HEK293 (cell line): ENCODE measurements around the gene CFAP97D2.

Experiments used
- CTCF ChIA-PET: fragments of 350-600 bp; formaldehyde crosslinking; extraction: SDS; loops from one replicate; lab custom pipeline; 2021; ENCODE audit warnings: antibody characterized with exemption; lab: Yijun Ruan, JAX
- POLR2A ChIA-PET: fragments of 300-600 bp; formaldehyde crosslinking; extraction: SDS; loops from one replicate; lab custom pipeline; 2020; ENCODE audit warnings: antibody characterized with exemption, inconsistent platforms; lab: Yijun Ruan, JAX
- H3K27ac ChIP-seq: fragments of 200-500 bp; sonication (Bioruptor generic); 2 replicates; pipeline ENCODE4 v1.5.1; 2014; ENCODE audit warnings: low read depth, low read length, control low read depth, inconsistent platforms; ENCODE audit errors: extremely low read depth
- H3K36me3 ChIP-seq, 2 experiments: fragments of 200-500 bp in 1 of 2; sonication (Bioruptor generic) in 1 of 2; 1 replicate in 1 of 2; 2 replicates in 1 of 2; pipeline ENCODE4 v1.5.1; 2014 to 2017; ENCODE audit warnings: inconsistent platforms in 2 of 2, low read length in 2 of 2; ENCODE audit not compliant: control insufficient read depth in 2 of 2, insufficient read depth in 1 of 2
- H3K4me1 ChIP-seq: fragments of 200-500 bp; sonication (Bioruptor generic); 2 replicates; pipeline ENCODE4 v1.5.1; 2014; ENCODE audit warnings: mild to moderate bottlenecking, low read length, inconsistent platforms; ENCODE audit not compliant: control insufficient read depth, insufficient read depth
- H3K4me3 ChIP-seq: 2 replicates; pipeline ENCODE4 v1.5.1; 2011; ENCODE audit warnings: low read depth, mild to moderate bottlenecking, control low read depth, low read length, moderate library complexity
- H3K9me3 ChIP-seq: fragments of 200-500 bp; sonication (Bioruptor generic); 2 replicates; pipeline ENCODE4 v1.5.1; 2014; ENCODE audit warnings: low read depth, low read length, inconsistent platforms; ENCODE audit not compliant: control insufficient read depth, insufficient read depth
- AEBP2 ChIP-seq: fragments of 450-650 bp; formaldehyde crosslinking; IDR thresholded peaks from 2 replicates; pipeline ENCODE4 v1.5.1; 2016; ENCODE audit warnings: missing biosample characterization, missing genetic modification characterization, borderline replicate concordance
- BCL11A ChIP-seq: fragments of 450-650 bp; formaldehyde crosslinking; IDR thresholded peaks from 2 replicates; pipeline ENCODE4 v1.5.1; 2016; ENCODE audit warnings: low read depth, missing biosample characterization, missing genetic modification characterization
- GFI1B ChIP-seq: fragments of 450-650 bp; formaldehyde crosslinking; IDR thresholded peaks from 2 replicates; pipeline ENCODE4 v1.5.1; 2016; ENCODE audit warnings: missing biosample characterization, missing genetic modification characterization
- GLI2 ChIP-seq: fragments of 450-650 bp; formaldehyde crosslinking; IDR thresholded peaks from 2 replicates; pipeline ENCODE4; 2017; ENCODE audit warnings: missing biosample characterization, missing genetic modification characterization, low read depth, borderline replicate concordance
- PRDM4 ChIP-seq: fragments of 450-650 bp; formaldehyde crosslinking; IDR thresholded peaks from 2 replicates; pipeline ENCODE4 v1.5.1; 2017; ENCODE audit warnings: missing biosample characterization, missing genetic modification characterization
- PRDM6 ChIP-seq: fragments of 450-650 bp; formaldehyde crosslinking; IDR thresholded peaks from 2 replicates; pipeline ENCODE4 v1.5.1; 2017; ENCODE audit warnings: missing biosample characterization, missing genetic modification characterization
- SCRT2 ChIP-seq: fragments of 450-650 bp; formaldehyde crosslinking; IDR thresholded peaks from 2 replicates; pipeline ENCODE4 v1.5.1; 2016; ENCODE audit warnings: missing biosample characterization, missing genetic modification characterization
- SETDB1 ChIP-seq: IDR thresholded peaks from one replicate; pipeline ENCODE4 v1.6.1; 2017; ENCODE audit warnings: mild to moderate bottlenecking, low read length, moderate library complexity, mixed read lengths; ENCODE audit not compliant: insufficient read length
- ZBTB17 ChIP-seq: fragments of 450-650 bp; formaldehyde crosslinking; IDR thresholded peaks from 2 replicates; pipeline ENCODE4 v1.5.1; 2016; ENCODE audit warnings: missing biosample characterization, missing genetic modification characterization
- ZBTB8A ChIP-seq: fragments of 450-650 bp; formaldehyde crosslinking; IDR thresholded peaks from 2 replicates; pipeline ENCODE4 v1.5.1; 2016; ENCODE audit warnings: missing biosample characterization, missing genetic modification characterization
- ZNF132 ChIP-seq: fragments of 450-650 bp; formaldehyde crosslinking; IDR thresholded peaks from 2 replicates; pipeline ENCODE4 v1.5.1; 2017; ENCODE audit warnings: missing biosample characterization, missing genetic modification characterization, borderline replicate concordance
- ZNF155 ChIP-seq: fragments of 450-650 bp; formaldehyde crosslinking; IDR thresholded peaks from 2 replicates; pipeline ENCODE4 v1.5.1; 2016; ENCODE audit warnings: missing biosample characterization, missing genetic modification characterization
- ZNF157 ChIP-seq: fragments of 450-650 bp; formaldehyde crosslinking; IDR thresholded peaks from 2 replicates; pipeline ENCODE4 v1.5.1; 2016; ENCODE audit warnings: missing biosample characterization, missing genetic modification characterization
- ZNF169 ChIP-seq: fragments of 450-650 bp; formaldehyde crosslinking; IDR thresholded peaks from 2 replicates; pipeline ENCODE4 v1.5.1; 2016; ENCODE audit warnings: missing biosample characterization, missing genetic modification characterization
- ZNF19 ChIP-seq: fragments of 450-650 bp; formaldehyde crosslinking; IDR thresholded peaks from 2 replicates; pipeline ENCODE4; 2016; ENCODE audit warnings: missing biosample characterization, missing genetic modification characterization, low read depth
- ZNF202 ChIP-seq: fragments of 450-650 bp; formaldehyde crosslinking; IDR thresholded peaks from 2 replicates; pipeline ENCODE4 v1.5.1; 2016; ENCODE audit warnings: missing biosample characterization, missing genetic modification characterization, borderline replicate concordance
- ZNF23 ChIP-seq: fragments of 450-650 bp; formaldehyde crosslinking; IDR thresholded peaks from 2 replicates; pipeline ENCODE4 v1.5.1; 2016; ENCODE audit warnings: missing biosample characterization, missing genetic modification characterization, borderline replicate concordance
- ZNF239 ChIP-seq: fragments of 450-650 bp; formaldehyde crosslinking; IDR thresholded peaks from 2 replicates; pipeline ENCODE4 v1.5.1; 2016; ENCODE audit warnings: missing biosample characterization, missing genetic modification characterization
- ZNF324 ChIP-seq: fragments of 450-650 bp; formaldehyde crosslinking; IDR thresholded peaks from 2 replicates; pipeline ENCODE4 v1.5.1; 2016; ENCODE audit warnings: missing biosample characterization, missing genetic modification characterization
- ZNF362 ChIP-seq: fragments of 450-650 bp; formaldehyde crosslinking; IDR thresholded peaks from 2 replicates; pipeline ENCODE4 v1.5.1; 2016; ENCODE audit warnings: missing biosample characterization, missing genetic modification characterization
- ZNF404 ChIP-seq: fragments of 450-650 bp; formaldehyde crosslinking; IDR thresholded peaks from 2 replicates; pipeline ENCODE4 v1.5.1; 2017; ENCODE audit warnings: missing biosample characterization, missing genetic modification characterization
- ZNF423 ChIP-seq: fragments of 450-650 bp; formaldehyde crosslinking; IDR thresholded peaks from 2 replicates; pipeline ENCODE4 v1.5.1; 2016; ENCODE audit warnings: missing biosample characterization, missing genetic modification characterization
- ZNF449 ChIP-seq: fragments of 450-650 bp; formaldehyde crosslinking; IDR thresholded peaks from 2 replicates; pipeline ENCODE4 v1.5.1; 2017; ENCODE audit warnings: missing biosample characterization, mild to moderate bottlenecking, missing genetic modification characterization, moderate library complexity
- ZNF473 ChIP-seq: fragments of 450-650 bp; formaldehyde crosslinking; IDR thresholded peaks from 2 replicates; pipeline ENCODE4 v1.5.1; 2017; ENCODE audit warnings: missing biosample characterization, missing genetic modification characterization
- ZNF561 ChIP-seq: fragments of 450-650 bp; IDR thresholded peaks from 2 replicates; pipeline ENCODE4 v1.5.1; 2018; ENCODE audit warnings: missing biosample characterization, missing genetic modification characterization, borderline replicate concordance
- ZNF707 ChIP-seq: fragments of 450-650 bp; formaldehyde crosslinking; IDR thresholded peaks from 2 replicates; pipeline ENCODE4 v1.5.1; 2016; ENCODE audit warnings: missing biosample characterization, missing genetic modification characterization
- ZNF843 ChIP-seq: fragments of 450-650 bp; formaldehyde crosslinking; IDR thresholded peaks from 2 replicates; pipeline ENCODE4 v1.5.1; 2016; ENCODE audit warnings: missing biosample characterization, missing genetic modification characterization
- ZSCAN30 ChIP-seq: fragments of 450-650 bp; IDR thresholded peaks from 2 replicates; pipeline ENCODE4 v1.5.1; 2018; ENCODE audit warnings: missing biosample characterization, mild to moderate bottlenecking, missing genetic modification characterization, moderate library complexity
- ZSCAN4 ChIP-seq: fragments of 450-650 bp; formaldehyde crosslinking; IDR thresholded peaks from 2 replicates; pipeline ENCODE4 v1.5.1; 2017; ENCODE audit warnings: missing biosample characterization, missing genetic modification characterization

Gene CFAP97D2

GRCh38 chr13:114231886-114232285 is 52.8 kb downstream of the CFAP97D2 start:
- POLR2A ChIA-PET: no interaction called here
- CTCF ChIA-PET: no interaction called here
- H3K4me1 ChIP-seq: no peaks in the 10 kb centered on the region
- H3K4me3 ChIP-seq: no peak overlapping the region
- no peaks in the 10 kb centered on the region for H3K9me3 ChIP-seq
- H3K27ac ChIP-seq: no peak overlapping the region
- TF ChIP-seq ZBTB17 (tag by site-specific recombination) (no peak), ZBTB8A (tag by site-specific recombination) (no peak), ZNF202 (tag by site-specific recombination) (no peak), PRDM4 (tag by site-specific recombination) (no peak), SCRT2 (tag by site-specific recombination) (no peak), ZNF132 (tag by site-specific recombination) (no peak), ZSCAN4 (tag by site-specific recombination) (no peak), GFI1B (tag by site-specific recombination) (no peak), ZNF362 (no peak), ZNF155 (tag by site-specific recombination) (no peak), ZNF239 (tag by site-specific recombination) (no peak), GLI2 (tag by site-specific recombination) (no peak), SETDB1 (no peak), ZNF561 (tag by site-specific recombination) (no peak), PRDM6 (no peak), ZNF843 (tag by site-specific recombination) (no peak), ZNF324 (tag by site-specific recombination) (no peak), ZNF473 (tag by site-specific recombination) (no peak)
- H3K36me3 ChIP-seq: peaks cover 3% of the 10 kb centered on the region in 2 experiments; a peak in 2 of 3 replicates

GRCh38 chr13:114234266-114234644 is 55.2 kb downstream of the CFAP97D2 start:
- Histone ChIP-seq H3K36me3 (peaks cover 17 to 26% of the 10 kb centered on the region in 2 experiments), H3K4me3 (no peak overlapping the region), H3K4me1 (no peaks in the 10 kb centered on the region), H3K27ac (peak overlapping the region; percentile 16; the same call in 1 of the 2 replicates), H3K9me3 (no peaks in the 10 kb centered on the region)
- CTCF ChIA-PET: no interaction called here
- POLR2A ChIA-PET: no interaction called here
- TF ChIP-seq ZNF423 (tag by site-specific recombination) (no peak), ZNF19 (no peak), ZSCAN30 (tag by site-specific recombination) (no peak), ZNF157 (tag by site-specific recombination) (no peak), ZNF707 (tag by site-specific recombination) (no peak), ZNF23 (tag by site-specific recombination) (no peak), ZNF169 (tag by site-specific recombination) (no peak), BCL11A (no peak), ZNF449 (tag by site-specific recombination) (no peak), ZNF404 (tag by site-specific recombination) (no peak), AEBP2 (tag by site-specific recombination) (no peak)
